Measurements from ENCODE around the gene TBC1D5. TPM values are rescaled to one million over a fixed set of nuclear protein-coding genes. Genes with fewer than 3 reads are reported as not detected.

TBC1D5 gene
- total and polyA plus RNA-seq, 7 donors = 7.2 to 82.3 (median 43.7) TPM

- no peak for DNase-seq
- TF ChIP-seq CTCF (IDR thresholded peaks at IDR 0.05) (no peak), POLR2AphosphoS5 (IDR thresholded peaks at IDR 0.05) (no peak), EP300 (IDR thresholded peaks at IDR 0.05) (no peak), POLR2A (IDR thresholded peaks at IDR 0.05) (no peak)
- Histone ChIP-seq H3K9me3 (no peaks in the 10 kb centered on the region), H3K4me1 (no peaks in the 10 kb centered on the region), H3K4me3 (no peak overlapping the region), H3K27me3 (no peaks in the 10 kb centered on the region), H3K36me3 (no peaks in the 10 kb centered on the region), H3K27ac (no peak overlapping the region)
- intact Hi-C loops (cut with DNase I) = no loop called here
These were observed 400.3 kb downstream of the TBC1D5 start for GRCh38 chr3:17342119-17342518.

GRCh38 chr3:17340693-17341092 lies 401.7 kb downstream of the TBC1D5 start:
- Histone ChIP-seq H3K4me1 (peaks cover 0 to 10% (median 8%) of the 10 kb centered on the region in 4 donors), H3K36me3 (no peaks in the 10 kb centered on the region), H3K27ac (no peak overlapping the region), H3K4me3 (no peak overlapping the region), H3K9me3 (no peaks in the 10 kb centered on the region), H3K27me3 (no peaks in the 10 kb centered on the region)
- intact Hi-C loops (cut with DNase I) = no loop called here
- TF ChIP-seq CTCF (IDR thresholded peaks at IDR 0.05) (no peak), EP300 (IDR thresholded peaks at IDR 0.05) (no peak), POLR2A (IDR thresholded peaks at IDR 0.05) (no peak), POLR2AphosphoS5 (IDR thresholded peaks at IDR 0.05) (no peak)
- 85 to 90% methylated on average over 2 of the region's 2 CpGs for WGBS, 2 donors
- no peak for DNase-seq

- TF ChIP-seq CTCF (IDR thresholded peaks at IDR 0.05) (no peak), POLR2A (IDR thresholded peaks at IDR 0.05) (no peak), POLR2AphosphoS5 (IDR thresholded peaks at IDR 0.05) (no peak), EP300 (IDR thresholded peaks at IDR 0.05) (no peak)
These were observed 402.2 kb downstream of the TBC1D5 start for GRCh38 chr3:17340261-17340660.

GRCh38 chr3:17339132-17339575 lies 403.3 kb downstream of the TBC1D5 start:
- Histone ChIP-seq H3K27ac (no peak overlapping the region), H3K9me3 (no peaks in the 10 kb centered on the region), H3K36me3 (no peaks in the 10 kb centered on the region), H3K27me3 (no peaks in the 10 kb centered on the region), H3K4me3 (no peak overlapping the region), H3K4me1 (peaks cover 0 to 10% (median 8%) of the 10 kb centered on the region in 4 donors)
- 85 to 86% methylated on average over 6 of the region's 6 CpGs for WGBS, 2 donors
- no peak for TF ChIP-seq POLR2A (IDR thresholded peaks at IDR 0.05)
- TF ChIP-seq CTCF (IDR thresholded peaks at IDR 0.05) = no peak
- no peak for TF ChIP-seq POLR2AphosphoS5 (IDR thresholded peaks at IDR 0.05)
- no peak for TF ChIP-seq EP300 (IDR thresholded peaks at IDR 0.05)
- intact Hi-C loops (cut with DNase I) = no loop called here
- DNase-seq = no peak

More at GRCh38 chr3:17340261-17340660, 402.2 kb downstream of the TBC1D5 start:
- Histone ChIP-seq H3K27me3 (no peaks in the 10 kb centered on the region), H3K9me3 (no peaks in the 10 kb centered on the region), H3K27ac (no peak overlapping the region), H3K4me1 (peaks cover 0 to 10% (median 8%) of the 10 kb centered on the region in 4 donors), H3K36me3 (no peaks in the 10 kb centered on the region), H3K4me3 (no peak overlapping the region)
- DNase-seq = no peak
- intact Hi-C loops (cut with DNase I) = no loop called here
- WGBS, 2 donors = 91 to 98% methylated on average over 1 of the region's 1 CpG

GRCh38 chr3:17336291-17336690 lies 406.1 kb downstream of the TBC1D5 start:
- H3K9me3 ChIP-seq = no peaks in the 10 kb centered on the region
- DNase-seq = no peak
- TF ChIP-seq EP300 (IDR thresholded peaks at IDR 0.05) (no peak), CTCF (IDR thresholded peaks at IDR 0.05) (no peak)
- no peak overlapping the region for H3K27ac ChIP-seq
- H3K4me1 ChIP-seq = peaks cover 0 to 10% (median 8%) of the 10 kb centered on the region in 4 donors
- 31 to 56% methylated on average over 3 of the region's 3 CpGs for WGBS, 2 donors
- intact Hi-C loops (cut with DNase I) = no loop called here
- H3K36me3 ChIP-seq = no peaks in the 10 kb centered on the region
- no peaks in the 10 kb centered on the region for H3K27me3 ChIP-seq
- H3K4me3 ChIP-seq = no peak overlapping the region

All from sigmoid colon (tissue), 7 donors.